Choroid plexus epithelial cell (primary cell): ENCODE results near the gene MYT1.
"Not testable (repeated sequence)": the region's sequence is repeated elsewhere in the genome, so short reads cannot be mapped to it uniquely, and the experiment has no call there.

Experiments used
- DNase-seq: peaks from one replicate; pipeline ENCODE4 v3.0.0-alpha.2; 2010; ENCODE audit warnings: low read depth
- H3K4me3 ChIP-seq: 2 replicates; pipeline ENCODE4 v1.5.1; 2011; ENCODE audit warnings: low read depth, mild to moderate bottlenecking, control low read depth, low read length, moderate library complexity
- CTCF ChIP-seq: conservative IDR thresholded peaks from 2 replicates; pipeline ENCODE4 v1.5.1; 2011; ENCODE audit warnings: low read depth, mild to moderate bottlenecking, control low read depth, inconsistent platforms, low read length, moderate library complexity

The MYT1 gene

GRCh38 chr20:64229507-64230061 is 65.3 kb downstream of the MYT1 start:
- DNase-seq: no peak
- no peak for TF ChIP-seq CTCF
- H3K4me3 ChIP-seq: no peak overlapping the region

GRCh38 chr20:64230461-64231145 is 66.4 kb downstream of the MYT1 start:
- no peak for TF ChIP-seq CTCF
- no peak for DNase-seq
- no peak overlapping the region for H3K4me3 ChIP-seq

- TF ChIP-seq CTCF: no peak
- DNase-seq: no peak
- H3K4me3 ChIP-seq: no peak overlapping the region
These were observed 67.6 kb downstream of the MYT1 start for GRCh38 chr20:64231621-64232550.

- no peak for TF ChIP-seq CTCF
- H3K4me3 ChIP-seq: no peak overlapping the region
These were observed 68.5 kb downstream of the MYT1 start for GRCh38 chr20:64232794-64233193.

GRCh38 chr20:64233725-64234124 is 69.5 kb downstream of the MYT1 start:
- DNase-seq: no peak
- no peak overlapping the region for H3K4me3 ChIP-seq
- TF ChIP-seq CTCF: no peak

More at GRCh38 chr20:64232794-64233193, 68.5 kb downstream of the MYT1 start:
- no peak for DNase-seq

GRCh38 chr20:64234291-64234791 is 70.1 kb downstream of the MYT1 start:
- H3K4me3 ChIP-seq: no peak overlapping the region
- TF ChIP-seq CTCF: no peak

GRCh38 chr20:64234921-64235565 is 70.8 kb downstream of the MYT1 start:
- DNase-seq, H3K4me3 ChIP-seq: not testable (repeated sequence)

More at GRCh38 chr20:64234291-64234791, 70.1 kb downstream of the MYT1 start:
- DNase-seq: no peak
